Kidney capillary endothelial cell (primary cell): Measurements from ENCODE around the gene PWWP2B.

Source experiments
- DNase-seq: peaks from one replicate; pipeline ENCODE4 v3.0.0-alpha.2; 2018; ENCODE audit warnings: low spot score

PWWP2B gene

GRCh38 chr10:132447446-132448247 lies 50.6 kb downstream of the PWWP2B start:
- DNase-seq, result no peak

GRCh38 chr10:132448248-132448731 lies 51.3 kb downstream of the PWWP2B start:
- no peak for DNase-seq

DNA sequence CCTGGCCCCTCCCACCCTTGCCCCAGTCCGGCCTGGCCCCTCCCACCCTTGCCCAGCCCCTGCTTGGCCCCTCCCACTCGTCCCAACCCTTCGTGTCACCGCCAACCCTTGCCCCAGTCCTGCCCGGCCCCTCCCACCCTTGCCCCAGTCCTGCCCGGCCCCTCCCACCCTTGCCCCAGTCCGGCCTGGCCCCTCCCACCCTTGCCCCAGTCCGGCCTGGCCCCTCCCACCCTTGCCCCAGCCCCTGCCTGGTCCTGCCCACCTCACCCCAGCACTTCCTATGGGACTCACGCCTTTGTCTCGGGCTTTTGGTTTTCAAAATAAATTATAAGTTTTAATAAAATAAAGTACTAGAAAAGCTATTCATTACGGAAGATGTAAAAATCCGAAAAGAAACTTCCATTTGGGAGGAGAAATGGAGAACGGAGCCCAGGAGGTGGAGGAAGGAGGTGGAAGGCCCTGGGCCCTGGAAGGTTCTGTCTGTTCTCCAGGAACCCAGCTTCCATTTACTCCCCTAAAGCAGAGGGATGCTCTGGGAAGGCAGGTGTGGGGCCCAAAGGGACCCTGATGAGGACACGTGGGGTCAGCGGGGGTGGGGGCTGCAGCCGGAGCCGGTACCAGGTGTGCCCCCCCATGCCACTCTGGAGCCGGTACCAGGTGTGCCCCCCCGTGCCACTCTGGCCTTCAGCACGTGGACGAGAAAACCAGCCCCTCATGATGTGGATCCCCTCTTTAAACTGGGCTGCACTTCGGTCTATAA lies 52.2 kb downstream of the PWWP2B start:
- DNase-seq, result no peak

- DNase-seq, result no peak
Measured at GRCh38 chr10:132449811-132450181, 52.8 kb downstream of the PWWP2B start.

DNA sequence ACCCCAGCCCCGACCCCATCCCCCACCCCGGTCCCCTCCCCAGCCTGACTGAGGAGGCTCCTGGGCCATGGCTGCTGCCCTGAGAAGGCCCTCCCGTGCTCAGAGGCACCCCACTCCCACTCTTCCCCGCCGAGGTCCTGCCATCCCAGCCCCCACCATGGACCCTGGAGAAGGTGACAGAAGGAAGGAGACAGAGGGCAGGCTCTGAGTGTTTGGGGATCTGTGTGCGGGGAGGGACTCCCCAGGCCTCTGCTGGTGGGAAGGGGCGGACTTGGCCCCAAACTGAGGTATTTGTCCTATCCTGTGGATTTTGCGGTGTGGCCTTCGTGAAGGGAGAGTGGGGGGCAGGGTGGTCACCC lies 53.4 kb downstream of the PWWP2B start:
- no peak for DNase-seq

DNA sequence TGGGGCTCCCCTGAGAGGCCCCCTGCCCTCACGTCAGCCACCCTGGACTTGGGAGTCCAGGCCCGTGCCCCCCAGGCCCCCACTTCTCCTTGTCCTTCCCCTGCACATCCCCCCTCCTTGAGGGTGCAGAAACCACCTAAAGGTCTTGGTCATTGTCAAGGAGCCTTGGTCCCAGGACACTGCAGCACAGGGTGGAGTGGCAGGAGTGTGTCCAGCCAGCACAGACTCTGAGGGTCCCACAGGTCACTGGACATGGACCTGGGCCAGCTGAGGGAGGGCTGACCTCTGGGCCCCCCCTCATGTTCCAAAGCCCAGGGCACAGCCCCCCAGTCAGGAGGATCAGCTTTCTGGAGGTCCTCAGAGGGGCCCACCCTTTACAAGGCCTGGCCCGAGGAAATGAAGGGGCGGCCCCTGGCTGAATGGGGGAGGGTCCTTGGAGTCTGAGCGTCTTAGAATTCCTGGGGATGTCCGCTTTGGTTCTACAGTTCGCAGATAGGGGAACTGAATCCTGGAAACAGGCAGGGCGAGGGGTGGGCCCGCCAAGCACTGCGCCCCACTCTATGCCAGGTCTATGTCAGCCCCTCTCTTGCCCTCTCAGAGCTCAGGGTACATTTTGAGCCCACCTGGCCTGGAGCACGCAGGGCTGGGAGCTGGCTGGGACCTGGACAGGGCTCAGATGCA lies 54.0 kb downstream of the PWWP2B start:
- DNase-seq, result no peak

- DNase-seq, result no peak
Measured at GRCh38 chr10:132451506-132452215, 54.7 kb downstream of the PWWP2B start.

GRCh38 chr10:132452216-132452650 lies 55.2 kb downstream of the PWWP2B start:
- no peak for DNase-seq

DNA sequence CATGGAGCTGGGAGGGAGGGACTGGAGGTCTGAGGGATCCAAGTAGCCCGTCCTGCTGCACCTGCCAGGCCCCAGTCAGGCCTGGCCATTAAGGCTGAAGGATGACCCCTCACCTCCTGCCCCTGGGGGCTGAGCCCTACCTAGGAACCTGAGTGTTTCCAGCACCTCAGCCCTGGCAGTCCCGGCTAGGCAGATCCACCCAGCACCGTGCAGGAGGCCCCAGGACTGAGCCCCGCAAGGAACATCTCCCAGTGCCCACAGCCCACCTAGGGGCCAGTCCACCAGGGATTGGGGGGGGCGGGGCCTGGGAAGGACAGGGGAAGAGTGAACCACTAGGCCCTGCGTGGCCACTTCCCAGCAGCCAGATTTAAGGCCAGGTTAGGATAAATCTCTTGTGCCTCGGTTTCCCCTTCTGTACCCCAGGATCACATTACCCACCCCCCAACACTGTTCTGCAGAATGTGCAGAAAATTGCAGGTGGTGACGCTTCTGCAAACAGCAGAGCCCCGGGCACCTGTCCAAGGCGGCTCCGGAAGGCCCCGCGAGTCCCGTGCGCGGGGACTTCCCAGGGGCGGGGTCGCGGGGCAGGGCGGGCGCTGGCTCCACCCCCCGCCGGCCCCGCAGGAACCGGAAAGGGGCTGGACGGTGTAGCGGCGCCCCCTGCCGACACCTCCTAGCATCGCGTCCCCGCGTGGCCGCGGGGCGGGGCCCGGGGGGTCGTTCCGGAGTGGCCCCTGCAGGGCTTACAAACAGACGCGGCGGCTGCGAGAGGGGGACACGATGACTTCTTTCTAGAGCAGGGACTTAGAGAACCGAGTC lies 55.9 kb downstream of the PWWP2B start:
- DNase-seq, result peak; percentile 61

GRCh38 chr10:132453470-132453861 lies 56.5 kb downstream of the PWWP2B start:
- no peak for DNase-seq

GRCh38 chr10:132454296-132455198 lies 57.5 kb downstream of the PWWP2B start:
- no peak for DNase-seq

DNA sequence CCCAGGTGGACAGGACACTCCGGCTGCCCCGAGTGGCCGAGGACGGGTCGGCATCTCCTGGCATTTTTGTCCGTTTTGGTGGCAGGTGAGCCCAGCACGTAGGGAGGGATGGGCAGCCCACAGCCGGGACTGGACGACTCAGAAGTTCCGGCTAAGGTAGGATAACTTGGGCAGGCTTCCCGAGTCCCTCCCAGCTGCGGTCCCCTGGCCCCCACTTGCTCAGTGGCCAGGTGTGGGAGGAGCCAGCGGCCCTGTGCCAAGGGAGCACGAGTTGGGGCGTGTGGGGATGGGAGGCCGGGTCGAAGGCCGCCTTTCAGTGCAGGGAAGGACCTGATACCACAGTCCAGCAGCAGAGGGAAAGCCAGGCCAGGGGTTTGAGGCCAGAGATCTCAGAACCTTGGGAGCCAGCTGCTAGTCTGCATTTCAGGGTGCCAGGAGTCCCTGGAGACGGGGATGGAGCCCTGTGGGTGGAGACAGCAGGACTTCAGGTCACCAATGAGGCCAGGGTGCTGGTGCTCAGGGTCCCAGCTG lies 58.5 kb downstream of the PWWP2B start:
- DNase-seq, result no peak

- DNase-seq, result no peak
Measured at GRCh38 chr10:132455986-132456847, 59.2 kb downstream of the PWWP2B start.

DNA sequence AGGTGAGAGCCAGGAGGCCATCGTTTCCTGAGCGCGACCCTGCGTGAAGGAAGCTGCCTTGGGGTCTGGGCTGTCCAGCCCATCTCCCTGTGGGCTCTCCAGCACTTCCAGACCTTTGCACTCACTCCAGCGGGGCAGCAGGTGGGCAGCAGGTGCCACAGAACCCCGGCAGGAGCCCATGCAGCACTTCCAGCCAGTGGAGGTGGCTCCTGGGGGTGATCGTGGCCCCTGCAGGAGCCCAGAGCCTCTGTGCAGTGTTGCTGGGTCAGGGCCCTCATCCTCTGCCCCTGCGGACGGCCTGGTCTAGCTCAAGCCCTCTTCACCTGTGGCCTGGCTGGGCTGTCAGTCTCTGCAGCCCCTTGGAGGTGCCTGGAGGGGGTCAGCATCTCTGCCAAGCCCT lies 59.9 kb downstream of the PWWP2B start:
- DNase-seq, result no peak

DNA sequence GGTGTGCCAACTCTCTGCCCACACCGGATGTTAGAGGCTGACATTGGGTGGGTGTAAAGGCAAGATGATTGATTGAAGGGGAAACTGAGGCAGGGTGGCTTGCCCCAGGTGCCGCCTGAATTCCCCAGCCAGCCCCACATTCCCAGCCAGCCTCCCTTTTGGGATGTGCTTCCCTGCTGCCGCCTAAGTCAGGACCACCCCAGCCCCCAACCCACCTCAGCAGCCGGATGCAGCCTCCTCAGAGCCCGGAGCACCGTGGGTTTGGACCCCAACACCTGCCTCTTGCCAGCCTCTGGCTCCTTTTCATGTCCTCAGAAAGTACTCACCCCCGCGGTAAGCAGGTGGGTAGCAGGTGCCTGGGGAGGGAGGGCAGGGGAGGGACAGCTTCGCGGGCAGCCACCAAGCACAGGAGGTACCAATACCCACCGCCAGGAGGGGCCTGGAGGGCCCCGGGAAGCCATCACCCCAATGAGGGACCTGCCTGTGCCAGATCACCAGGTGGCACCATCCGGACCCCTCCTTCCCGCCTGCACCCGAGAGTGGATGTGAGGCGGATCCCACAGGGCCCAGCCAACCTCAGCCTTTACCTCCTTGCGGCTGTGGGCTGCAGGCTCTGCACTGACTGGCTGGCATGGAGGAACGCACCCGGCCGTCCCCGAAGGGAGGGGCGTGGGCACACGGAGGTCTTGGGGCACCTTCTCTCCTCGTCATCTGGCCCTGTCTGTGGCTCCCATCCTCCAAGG lies 60.5 kb downstream of the PWWP2B start:
- DNase-seq, result no peak

- no peak for DNase-seq
Measured at GRCh38 chr10:132458071-132458585, 61.1 kb downstream of the PWWP2B start.

GRCh38 chr10:132458586-132459300 lies 61.7 kb downstream of the PWWP2B start:
- DNase-seq, result no peak
